Activated CD8-positive, alpha-beta memory T cell treated with anti-CD3 and anti-CD28 coated beads, Interleukin-2, amount 50 U/mL, for 24 hours (primary cell): ENCODE measurements around the gene KIF17.
"Not testable (repeated sequence)": the region's sequence is repeated elsewhere in the genome, so short reads cannot be mapped to it uniquely, and the experiment has no call there.

ENCODE experiments used
- DNase-seq: peaks from one replicate; pipeline ENCODE4 v3.0.0-alpha.2; 2020; ENCODE audit errors: extremely low read depth

Gene KIF17

DNA sequence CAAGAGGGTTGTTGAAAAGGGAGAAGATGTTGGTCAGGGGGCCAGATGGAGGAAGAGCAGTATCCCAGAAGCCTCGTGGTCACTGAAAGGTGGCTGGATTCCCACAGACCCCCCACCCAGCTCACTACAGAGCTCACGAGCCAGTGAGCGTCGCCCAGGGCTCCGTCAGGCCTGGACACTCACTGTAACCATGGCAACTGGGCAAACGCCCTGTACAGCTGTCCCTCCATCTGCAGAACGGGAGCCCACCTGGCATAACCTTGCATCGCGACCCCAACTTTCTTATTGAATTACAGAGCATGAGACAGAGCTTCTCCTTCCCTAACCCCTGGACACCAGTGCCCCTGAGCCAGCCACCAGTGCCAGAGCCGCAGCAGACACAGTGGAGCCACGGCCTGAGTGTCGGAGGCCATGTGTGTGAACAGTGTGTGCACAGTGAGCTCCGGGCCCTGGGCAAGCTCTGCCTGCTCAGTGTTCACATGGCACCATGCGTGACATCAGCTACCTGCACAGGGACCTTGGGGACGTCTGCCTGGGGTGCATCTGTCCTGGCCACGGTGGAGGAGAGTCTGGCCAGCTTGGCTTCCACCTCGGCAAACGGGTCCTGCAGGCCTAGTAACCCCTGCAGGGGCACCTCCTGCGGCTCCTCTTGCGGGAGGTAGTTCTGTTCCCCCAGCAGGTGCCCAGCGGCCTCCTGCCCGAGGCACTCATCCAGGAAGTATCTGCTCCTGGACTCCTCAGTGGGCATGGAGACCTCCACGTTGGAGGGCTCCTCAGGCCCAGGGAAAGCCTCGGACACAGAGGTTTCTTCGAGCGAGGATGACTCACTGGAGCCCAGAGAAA, 30.7 kb downstream of the KIF17 start:
- no peak for DNase-seq

DNA sequence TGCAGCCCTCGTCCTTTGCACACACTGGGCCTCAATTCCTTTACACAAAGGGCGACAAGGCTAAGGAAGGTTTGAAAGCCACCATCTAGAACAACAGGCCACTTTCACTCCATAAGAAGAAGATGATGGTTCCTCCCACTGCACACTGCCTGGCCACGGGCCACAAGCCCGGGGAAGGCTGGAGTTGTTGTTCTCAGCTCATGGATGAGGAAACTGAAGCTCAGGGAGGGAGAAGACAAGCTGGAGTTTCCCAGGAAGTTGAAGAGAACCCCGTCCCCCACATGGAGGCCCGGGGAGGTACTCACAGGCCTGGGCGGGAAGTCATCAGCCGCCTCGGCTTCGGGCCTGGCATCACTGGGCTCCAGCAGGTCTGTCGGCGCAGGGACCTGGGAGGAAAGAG, 32.1 kb downstream of the KIF17 start:
- no peak for DNase-seq

DNA sequence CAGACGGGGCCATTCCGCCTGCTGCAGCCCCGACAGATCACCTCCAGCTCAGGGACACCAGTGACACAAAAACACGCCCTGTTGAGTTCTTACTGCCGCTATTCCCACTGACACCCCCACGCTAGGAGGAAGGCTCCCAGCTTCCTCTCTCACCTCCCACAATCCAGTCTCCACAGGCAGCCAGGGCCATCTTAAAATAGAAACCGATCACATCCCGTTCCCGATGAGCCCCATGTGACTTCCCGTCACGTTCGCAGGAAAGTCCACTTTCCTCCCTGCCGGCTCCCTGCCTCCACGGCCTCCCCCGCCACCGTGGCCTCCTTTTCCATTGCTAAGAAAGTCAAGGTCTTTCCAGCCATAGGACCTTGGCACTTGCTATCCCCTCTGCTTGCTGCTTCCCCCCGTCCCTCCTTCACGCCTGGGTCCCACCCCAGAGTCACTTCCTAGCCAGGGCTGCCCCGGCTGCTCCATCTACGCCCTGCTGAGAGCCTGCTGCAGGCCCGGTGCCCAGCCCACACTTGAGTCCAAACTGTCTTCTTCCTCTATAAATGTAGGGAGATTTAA, 32.6 kb downstream of the KIF17 start:
- DNase-seq, result no peak

DNA sequence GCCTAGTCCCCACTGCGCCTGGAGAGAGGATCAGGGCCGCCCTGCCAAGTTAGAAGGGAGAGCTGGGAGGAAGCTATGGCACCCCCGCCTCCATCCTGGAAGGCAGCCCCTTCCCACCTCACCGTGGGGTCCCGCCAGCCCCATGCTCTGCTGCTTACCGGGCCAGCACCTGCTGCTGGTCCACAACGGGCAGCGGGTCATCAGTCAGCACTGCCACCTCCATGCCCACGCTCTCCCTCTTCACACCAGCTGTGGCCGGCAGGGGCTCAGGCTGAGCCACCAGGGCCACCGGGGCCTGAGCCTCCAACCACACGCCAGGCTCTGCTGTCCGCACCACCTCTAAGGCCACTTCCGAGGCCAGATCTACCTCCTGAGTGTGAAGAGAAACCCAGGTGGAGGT, 33.2 kb downstream of the KIF17 start:
- no peak for DNase-seq

DNA sequence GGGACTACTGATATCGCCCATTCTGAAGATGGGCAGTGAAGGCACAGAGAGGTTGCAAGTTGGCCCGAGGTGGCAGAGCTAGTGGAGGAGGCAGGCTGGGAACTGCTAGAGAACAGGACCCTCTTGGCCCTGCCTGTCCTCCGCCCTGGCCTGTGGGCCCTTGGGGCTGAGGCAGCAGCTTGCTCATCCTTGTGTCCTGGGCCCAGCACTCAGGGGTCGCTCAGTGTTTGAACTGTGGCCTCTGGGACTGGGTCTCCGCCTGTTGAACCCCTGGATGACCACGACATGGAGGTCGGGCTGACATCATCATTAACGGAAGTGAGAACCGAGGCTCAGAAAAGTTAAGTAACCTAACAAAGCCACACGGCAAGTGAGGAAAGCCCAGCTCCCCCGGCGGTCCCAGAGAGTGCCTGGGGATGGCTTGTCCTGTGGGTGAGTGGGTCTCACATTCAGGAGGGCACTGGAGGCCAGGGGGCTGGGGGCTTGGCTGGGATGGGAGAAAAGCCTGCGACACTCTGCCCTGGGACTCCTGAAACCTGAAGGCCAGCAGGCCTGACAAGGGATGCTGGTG, 33.7 kb downstream of the KIF17 start:
- DNase-seq, result no peak

DNA sequence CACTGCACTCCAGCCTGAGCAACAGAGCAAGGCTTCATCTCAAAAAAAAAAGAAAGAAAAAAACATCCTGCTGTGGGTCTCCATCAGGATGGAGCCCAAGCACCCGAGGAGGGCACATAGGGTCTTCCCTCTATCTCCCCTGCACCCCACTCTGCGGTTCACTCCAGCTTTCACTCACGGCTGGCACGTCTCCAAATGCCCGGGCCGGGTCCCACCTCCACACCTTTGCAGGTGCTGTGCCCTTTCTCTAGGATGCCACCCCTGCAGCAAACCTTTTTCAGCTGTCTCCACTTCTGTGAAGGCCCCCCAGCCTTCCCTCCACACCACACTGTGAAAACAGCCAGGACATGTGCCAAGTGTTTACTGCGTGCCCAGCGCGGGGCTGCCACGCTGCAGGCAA, 34.2 kb downstream of the KIF17 start:
- no peak for DNase-seq

GRCh38 chr1:20682571-20683236, 35.1 kb downstream of the KIF17 start:
- no peak for DNase-seq

- no peak for DNase-seq
These were observed 35.8 kb downstream of the KIF17 start for GRCh38 chr1:20681999-20682398.

- no peak for DNase-seq
These were observed 37.5 kb downstream of the KIF17 start for GRCh38 chr1:20680269-20680668.

- DNase-seq, result no peak
These were observed 39.2 kb downstream of the KIF17 start for GRCh38 chr1:20678599-20678998.

DNA sequence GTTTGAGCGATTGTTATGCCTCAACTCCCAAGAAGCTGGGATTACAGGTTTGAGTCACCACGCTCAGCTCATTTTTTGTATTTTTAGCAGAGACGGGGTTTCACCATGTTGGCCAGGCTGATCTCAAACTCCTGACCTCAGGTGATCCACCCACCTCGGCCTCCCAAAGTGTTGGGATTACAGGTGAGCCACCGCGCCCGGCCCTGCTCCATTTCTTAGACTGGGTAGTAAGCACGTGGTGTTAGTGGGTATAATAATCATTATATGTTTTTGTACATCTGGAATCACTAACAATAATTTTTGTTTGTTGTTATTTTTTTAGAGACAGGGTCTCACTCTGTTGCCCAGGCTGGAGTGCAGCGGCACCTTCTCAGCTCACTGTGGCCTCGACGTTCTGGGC, 44.2 kb downstream of the KIF17 start:
- DNase-seq, result not testable (repeated sequence)

DNA sequence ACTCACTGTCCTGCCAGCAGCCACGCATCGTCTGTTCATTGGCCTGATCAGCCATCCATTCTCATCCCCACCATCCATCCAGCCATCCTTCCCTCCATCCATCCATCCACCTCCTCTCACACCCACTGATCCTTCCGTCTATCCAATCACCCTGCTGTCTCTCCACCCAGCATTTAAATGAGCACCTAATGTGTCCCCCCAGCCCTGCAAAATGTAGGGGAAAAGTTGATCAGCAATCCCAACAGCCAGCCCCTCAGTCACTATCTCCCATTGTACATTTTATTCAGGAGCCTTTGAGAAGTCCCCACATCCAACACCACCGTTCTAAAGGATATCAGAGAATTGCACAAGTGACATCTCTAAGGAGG, 45.6 kb downstream of the KIF17 start:
- no peak for DNase-seq

- no peak for DNase-seq
These were observed 46.9 kb downstream of the KIF17 start for GRCh38 chr1:20670936-20671335.

DNA sequence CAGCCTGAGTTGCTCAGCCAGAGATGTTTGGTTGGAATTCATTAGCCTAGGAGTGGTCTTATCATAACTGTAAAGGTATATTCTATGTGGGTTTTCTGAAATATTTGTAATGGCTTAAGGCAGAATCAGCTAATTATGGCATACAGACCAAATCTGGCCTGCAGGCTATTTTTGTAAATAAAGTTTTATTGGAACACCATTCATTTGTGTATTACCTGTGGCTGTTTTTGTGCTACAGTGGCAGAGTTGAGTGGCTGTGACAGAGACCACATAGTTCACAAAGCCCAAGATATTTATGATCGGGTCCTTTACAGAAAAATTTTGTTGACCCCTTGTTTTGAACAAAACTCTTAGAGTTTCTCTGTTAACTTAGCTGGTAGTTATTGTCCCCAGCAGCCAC, 49.2 kb downstream of the KIF17 start:
- no peak for DNase-seq

GRCh38 chr1:20666804-20667203, 51.0 kb downstream of the KIF17 start:
- DNase-seq, result no peak

DNA sequence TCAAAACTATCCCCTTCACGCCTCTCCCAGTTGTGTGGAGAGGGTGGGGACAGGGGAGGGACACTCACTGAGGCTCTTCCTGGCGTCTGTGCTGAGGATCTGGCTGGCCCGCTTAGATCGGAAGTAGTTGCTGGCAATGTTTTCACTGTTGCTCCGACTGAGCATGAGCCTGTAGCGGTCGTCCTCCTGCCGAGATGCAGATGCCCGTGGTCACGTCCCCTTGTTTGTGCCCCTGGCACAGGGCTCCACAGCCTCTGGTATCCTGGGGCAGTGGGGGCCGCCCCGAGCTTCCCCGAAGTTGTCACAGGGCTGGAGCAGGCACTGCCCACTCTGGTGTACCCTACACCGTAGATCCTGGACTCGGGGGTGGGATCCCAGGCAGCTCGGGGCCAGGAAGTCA, 51.7 kb downstream of the KIF17 start:
- DNase-seq, result no peak

DNA sequence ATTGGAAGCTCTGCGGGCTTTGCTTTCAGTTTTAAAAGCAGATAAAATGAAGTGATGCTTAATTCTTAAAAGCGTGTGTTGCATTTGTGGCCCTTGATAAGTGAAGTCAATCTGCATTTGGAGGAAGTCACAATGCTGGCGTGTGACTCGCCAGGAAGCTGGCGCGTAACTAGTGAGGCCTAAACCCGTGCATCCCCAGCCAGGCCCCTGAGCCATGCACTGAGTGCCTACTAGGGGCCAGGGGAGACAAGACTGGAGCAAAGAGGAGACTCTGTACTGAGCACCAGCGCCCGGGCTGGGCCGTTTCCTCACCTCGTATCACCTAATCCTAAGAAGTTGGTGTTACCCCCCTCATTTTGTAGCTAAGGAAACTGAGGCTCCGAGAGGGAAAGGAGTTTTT, 52.1 kb downstream of the KIF17 start:
- no peak for DNase-seq

DNA sequence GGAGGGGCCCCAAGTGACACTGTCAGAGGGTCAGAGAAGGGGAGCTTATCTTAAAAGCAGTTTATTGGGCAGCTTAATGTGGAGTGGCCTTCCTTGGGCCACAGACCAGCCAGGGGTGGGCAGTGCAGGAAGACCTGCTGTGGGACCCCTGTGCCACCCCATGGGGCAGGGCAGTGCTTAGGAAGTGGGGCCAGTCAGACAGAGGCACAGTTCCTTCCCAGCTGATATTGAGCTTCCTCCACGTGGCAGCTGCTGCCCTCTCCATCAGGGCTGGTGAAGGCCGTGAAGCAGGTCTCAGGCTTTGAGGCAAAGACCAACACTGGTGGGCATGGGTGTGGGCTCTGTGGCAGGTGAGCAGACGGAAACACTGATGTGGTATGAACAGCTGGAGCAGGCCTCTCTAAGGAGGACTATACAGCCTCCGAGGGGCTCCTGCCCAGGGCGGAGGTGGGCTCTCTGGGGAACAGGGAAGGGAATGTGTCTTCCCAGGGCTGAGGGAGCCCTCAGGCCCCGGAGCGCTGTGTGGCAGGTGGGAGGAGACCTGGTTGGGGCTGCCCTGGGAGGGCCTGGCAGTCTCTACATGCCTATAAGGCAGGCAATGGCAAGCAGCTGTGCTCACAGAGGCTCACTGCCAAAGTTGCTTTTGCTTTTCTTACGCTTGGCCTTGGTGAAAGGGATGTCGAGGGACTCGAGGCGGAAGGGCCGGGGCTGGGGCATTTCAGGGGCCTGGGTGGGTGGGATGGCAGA, 53.7 kb downstream of the KIF17 start:
- DNase-seq, result no peak

DNA sequence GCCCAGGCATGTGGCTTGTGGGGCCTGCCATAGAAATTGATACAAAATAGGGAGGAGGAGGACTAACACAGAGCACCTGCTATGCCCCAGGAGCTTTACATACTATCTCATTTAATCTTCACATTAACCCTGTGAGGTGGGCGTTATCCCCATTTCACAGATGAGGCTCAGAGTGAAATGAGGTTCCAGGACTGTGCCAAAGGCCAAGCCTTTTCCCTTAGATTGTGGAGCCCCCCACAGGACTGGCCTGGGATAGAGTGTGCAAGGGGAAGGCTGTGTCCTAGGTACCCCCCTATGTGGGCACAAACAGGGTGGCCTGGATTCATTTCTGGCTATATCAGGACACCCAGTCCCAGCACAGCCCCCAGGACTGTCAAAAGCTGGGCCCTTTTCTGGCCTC, 54.4 kb downstream of the KIF17 start:
- DNase-seq, result no peak

DNA sequence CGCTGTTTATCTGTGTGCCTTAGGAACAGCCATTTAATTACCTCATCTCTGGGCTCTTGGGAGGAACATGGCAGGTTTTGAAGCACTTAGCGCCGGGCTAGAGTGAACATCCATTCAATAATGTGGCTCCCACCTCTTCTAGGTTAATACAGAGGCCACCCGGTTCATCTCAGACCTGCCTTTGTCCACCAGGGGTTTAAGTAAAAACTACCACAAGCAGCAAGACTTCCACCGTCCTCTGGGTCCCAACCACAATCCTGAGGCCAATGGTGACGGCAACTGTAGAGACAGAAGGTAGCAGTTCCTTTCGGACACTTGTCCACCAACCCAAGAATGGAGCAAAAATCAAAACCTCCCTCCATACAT, 55.7 kb downstream of the KIF17 start:
- no peak for DNase-seq

- peak; percentile 90 for DNase-seq
These were observed 56.3 kb downstream of the KIF17 start, which contains the start of gene DDOST for GRCh38 chr1:20661207-20662109. DDOST (minus strand) TSS chr1:20661369; CDS start chr1:20661350, 19 bp downstream.
